Smooth muscle cell of the brain vasculature (primary cell): ENCODE data around the gene ZRANB3.
"Not testable (repeated sequence)": the region's sequence is repeated elsewhere in the genome, so short reads cannot be mapped to it uniquely, and the experiment has no call there.

Source experiments
- DNase-seq: peaks from one replicate; pipeline ENCODE4 v3.0.0-alpha.2; 2012; ENCODE audit warnings: low read depth, low spot score

Gene ZRANB3

GRCh38 chr2:135490376-135490775 is 40.6 kb downstream of the ZRANB3 start:
- no peak for DNase-seq

GRCh38 chr2:135485441-135485840 is 45.6 kb downstream of the ZRANB3 start:
- DNase-seq, result no peak

GRCh38 chr2:135475128-135475527 is 55.9 kb downstream of the ZRANB3 start:
- DNase-seq, result no peak

GRCh38 chr2:135473567-135473966 is 57.5 kb downstream of the ZRANB3 start:
- no peak for DNase-seq

DNA sequence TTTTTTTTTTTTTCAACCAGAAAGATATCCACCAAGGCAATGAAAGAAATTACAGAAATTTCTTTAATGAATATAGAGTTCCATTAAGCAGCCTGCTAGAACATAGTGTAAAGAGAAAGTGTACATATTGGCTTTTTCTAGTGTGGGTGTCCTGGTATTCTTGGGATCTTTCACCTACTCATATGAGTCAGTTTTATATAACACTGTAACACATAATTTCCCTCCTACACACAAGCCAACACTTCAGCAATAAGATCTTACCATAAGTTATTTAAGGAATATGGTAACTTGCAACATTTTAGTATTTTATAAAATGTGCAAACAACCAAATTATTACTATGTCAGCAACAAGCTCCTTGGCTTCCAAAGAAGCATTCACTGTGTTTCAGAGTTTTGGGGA is 59.9 kb downstream of the ZRANB3 start:
- no peak for DNase-seq

- DNase-seq, result no peak
These were observed 73.7 kb downstream of the ZRANB3 start for GRCh38 chr2:135457279-135457678.

GRCh38 chr2:135456835-135457234 is 74.2 kb downstream of the ZRANB3 start:
- DNase-seq, result no peak

DNA sequence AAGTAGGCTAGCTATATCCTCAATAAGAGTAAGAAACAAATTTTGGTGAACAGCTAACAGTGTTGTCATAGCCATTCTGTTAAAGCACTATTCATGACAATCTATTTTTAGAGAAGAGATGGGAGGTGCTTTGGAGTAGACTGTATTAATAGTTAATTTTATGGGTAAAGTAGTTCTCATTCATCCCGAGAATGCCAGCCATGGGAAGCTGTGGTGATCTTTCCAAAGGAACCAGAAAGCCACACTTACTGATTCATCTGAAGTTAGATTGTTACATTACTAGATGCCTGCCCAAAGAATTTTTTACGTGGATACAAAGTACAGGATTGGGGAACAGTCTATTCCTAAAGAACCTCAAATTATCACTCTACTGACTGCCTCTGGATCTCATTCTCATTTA is 74.6 kb downstream of the ZRANB3 start:
- DNase-seq, result no peak

GRCh38 chr2:135454608-135455007 is 76.4 kb downstream of the ZRANB3 start:
- DNase-seq, result no peak

DNA sequence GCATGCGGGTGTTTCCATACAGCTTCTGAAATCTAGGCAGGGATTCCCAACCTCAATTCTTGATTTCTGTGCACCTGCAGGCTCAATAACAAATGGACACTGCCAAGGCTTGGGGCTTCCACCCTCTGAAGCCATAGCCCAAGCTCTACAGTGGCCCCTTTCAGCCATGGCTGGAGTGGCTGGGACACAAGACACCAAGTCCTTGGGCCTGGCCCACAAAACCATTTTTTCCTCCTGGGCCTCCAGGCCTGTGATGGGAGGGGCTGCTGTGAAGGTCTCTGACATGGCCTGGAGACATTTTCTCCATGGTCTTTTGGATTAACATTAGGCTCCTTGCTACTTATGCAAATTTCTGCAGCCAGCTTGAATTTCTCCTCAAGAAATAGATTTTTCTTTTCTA is 78.0 kb downstream of the ZRANB3 start:
- DNase-seq, result not testable (repeated sequence)

DNA sequence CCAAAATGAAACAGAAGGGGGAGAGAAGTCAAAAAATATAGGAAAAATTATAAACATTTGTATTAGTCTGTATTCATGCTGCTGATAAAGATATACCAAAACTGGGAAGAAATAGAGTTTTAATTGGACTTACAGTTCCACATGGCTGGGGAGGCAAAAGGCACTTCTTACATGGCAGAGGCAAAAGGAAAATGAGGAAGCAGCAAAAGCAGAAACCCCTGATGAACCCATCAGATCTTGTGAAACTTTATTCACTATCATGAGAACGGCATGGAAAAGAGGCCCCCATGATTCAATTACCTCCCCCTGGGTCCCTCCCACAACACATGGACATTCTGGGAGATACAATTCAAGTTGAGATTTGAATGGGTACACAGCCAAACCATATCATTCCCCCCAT is 79.1 kb downstream of the ZRANB3 start:
- DNase-seq, result no peak

GRCh38 chr2:135443013-135443412 is 88.0 kb downstream of the ZRANB3 start:
- DNase-seq, result not testable (repeated sequence)

GRCh38 chr2:135435155-135435554 is 95.9 kb downstream of the ZRANB3 start:
- not testable (repeated sequence) for DNase-seq

GRCh38 chr2:135424849-135425248 is 106.2 kb downstream of the ZRANB3 start:
- DNase-seq, result no peak

- no peak for DNase-seq
These were observed 108.1 kb downstream of the ZRANB3 start for GRCh38 chr2:135422898-135423297.

- no peak for DNase-seq
These were observed 119.4 kb downstream of the ZRANB3 start for GRCh38 chr2:135411646-135412045.

DNA sequence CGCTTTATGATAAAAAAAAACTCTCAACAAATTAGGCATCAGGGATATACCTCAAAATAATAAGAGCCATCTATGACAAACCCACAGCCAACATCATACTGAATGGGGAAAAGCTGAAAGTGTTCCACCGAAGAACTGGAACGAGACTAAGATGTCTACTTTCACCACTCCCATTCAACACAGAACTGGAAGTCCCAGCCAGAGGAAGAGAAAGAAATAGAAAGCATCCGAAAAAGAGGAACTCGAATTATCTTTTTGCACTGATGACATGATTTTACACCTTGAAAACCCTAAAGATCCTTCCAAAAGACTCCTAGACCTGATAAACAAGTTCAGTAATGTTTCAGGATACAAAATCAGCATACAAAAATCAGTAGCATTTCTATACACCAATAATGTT is 121.6 kb downstream of the ZRANB3 start:
- DNase-seq, result no peak

DNA sequence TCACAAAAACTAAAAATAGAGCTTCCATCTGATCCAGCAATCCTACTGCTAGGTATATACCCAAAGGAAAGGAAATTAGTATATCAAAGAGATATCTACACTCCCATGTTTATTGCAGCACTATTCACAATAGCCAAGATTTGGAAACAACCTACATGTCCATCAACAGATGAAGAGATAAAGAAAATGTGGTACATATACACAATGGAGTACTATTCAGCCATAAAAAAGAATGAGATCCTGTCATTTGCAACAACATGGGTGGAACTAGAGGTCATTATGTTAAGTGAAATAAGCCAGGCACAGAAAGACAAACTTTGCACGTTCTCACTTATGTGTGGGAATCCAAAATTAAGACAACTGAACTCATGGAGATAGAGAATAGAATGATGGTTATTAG is 134.8 kb downstream of the ZRANB3 start:
- not testable (repeated sequence) for DNase-seq

DNA sequence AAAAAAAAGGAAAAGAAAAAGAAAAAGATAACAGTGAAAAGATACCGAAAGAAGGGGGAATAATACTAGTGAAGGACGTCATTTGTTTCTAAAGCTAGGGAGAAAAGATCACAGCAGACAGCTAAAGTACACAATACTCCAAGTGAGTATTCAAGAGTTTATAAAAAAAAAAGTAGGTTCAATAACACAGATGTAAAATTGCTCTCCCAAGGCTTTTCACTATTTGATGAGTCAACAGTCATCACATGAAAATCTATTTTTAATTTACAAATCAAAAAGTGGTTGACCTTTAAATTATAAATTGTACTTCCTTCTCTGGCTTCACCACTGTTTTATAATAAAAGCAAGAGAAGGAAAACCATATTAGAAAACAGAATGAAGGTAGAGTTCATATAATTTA is 144.0 kb downstream of the ZRANB3 start:
- no peak for DNase-seq

DNA sequence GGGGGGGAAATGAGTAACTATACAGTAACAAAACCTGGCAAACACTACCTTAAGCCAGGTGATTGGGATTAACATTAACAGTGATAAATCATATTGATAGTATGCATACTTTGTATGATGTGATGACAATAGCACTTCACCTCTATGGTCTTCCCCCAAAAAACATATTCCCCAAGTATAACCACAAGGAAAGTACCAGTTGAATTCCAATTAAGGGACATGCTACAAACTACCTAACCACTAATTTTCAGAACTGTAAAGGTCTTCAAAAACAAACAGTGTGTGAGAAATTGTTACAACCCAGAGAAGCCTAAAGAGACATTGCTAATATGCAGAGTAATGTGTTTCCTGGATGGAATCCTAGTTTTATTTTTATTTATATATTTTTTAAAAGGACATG is 152.4 kb downstream of the ZRANB3 start:
- DNase-seq, result no peak

DNA sequence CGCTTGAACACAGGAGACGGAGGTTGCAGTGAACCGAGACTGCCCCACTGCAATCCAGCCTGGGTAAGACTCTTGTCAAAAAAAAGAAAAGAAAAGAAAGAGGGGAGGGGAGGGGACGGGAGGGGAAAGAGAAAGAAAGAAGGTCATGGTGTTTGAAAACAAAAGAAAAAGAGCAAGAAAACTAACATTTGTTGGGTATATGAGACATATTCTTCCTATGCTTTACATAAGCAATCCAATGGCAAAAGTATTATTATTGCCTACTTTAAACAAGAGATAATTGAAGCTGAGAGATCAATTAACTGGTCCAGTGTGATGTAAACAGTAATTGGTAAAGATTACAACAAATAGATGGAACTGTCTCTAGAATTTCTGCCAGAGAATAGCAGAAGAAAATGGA is 157.3 kb downstream of the ZRANB3 start:
- DNase-seq, result no peak

- no peak for DNase-seq
These were observed 181.1 kb downstream of the ZRANB3 start for GRCh38 chr2:135349941-135350340.

- not testable (repeated sequence) for DNase-seq
These were observed 182.8 kb downstream of the ZRANB3 start for GRCh38 chr2:135348096-135348704.

DNA sequence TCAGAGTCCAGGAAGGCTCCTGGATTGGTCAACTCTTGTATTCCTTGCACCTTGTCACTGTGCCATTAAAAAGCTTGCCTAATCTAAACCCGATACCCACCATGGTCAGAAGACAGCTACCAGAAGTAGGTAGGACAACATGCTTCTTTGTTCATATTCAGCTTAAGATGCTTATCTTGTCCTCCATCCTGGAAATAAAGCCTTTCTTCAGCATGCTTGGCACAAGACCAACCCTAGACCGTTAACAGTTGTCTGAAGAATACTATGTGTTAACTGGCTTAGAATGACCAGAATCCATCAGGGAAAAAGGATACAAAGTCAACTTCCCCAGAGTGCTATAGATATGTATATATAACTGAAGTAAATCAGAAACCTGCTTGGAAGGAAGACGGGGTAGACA is 193.9 kb downstream of the ZRANB3 start:
- no peak for DNase-seq
